Dedifferentiated amniotic fluid mesenchymal stem cell (primary cell): Measurements from ENCODE around the gene CAVIN3.
"Not testable (repeated sequence)": the region's sequence is repeated elsewhere in the genome, so short reads cannot be mapped to it uniquely, and the experiment has no call there.

ENCODE experiments used
- DNase-seq: peaks from one replicate; pipeline ENCODE4 v3.0.0-alpha.2; 2016; ENCODE audit errors: extremely low spot score

CAVIN3 gene

GRCh38 chr11:6326303-6326702, 6.0 kb upstream of the CAVIN3 start:
- DNase-seq = no peak

GRCh38 chr11:6323291-6323905, 3.1 kb upstream of the CAVIN3 start:
- no peak for DNase-seq

GRCh38 chr11:6321961-6322362, 1.7 kb upstream of the CAVIN3 start:
- no peak for DNase-seq

- no peak for DNase-seq
Observed at GRCh38 chr11:6321356-6321755, 1.1 kb upstream of the CAVIN3 start.

- DNase-seq = peak; percentile 95
Observed at GRCh38 chr11:6319704-6320410, 444 bp downstream of the CAVIN3 start.

GRCh38 chr11:6319001-6319703, 1.1 kb downstream of the CAVIN3 start:
- DNase-seq = peak; percentile 19

- DNase-seq = no peak
Observed at GRCh38 chr11:6318204-6318603, 2.1 kb downstream of the CAVIN3 start.

- peak; percentile 68 for DNase-seq
Observed at GRCh38 chr11:6315811-6316425, 4.4 kb downstream of the CAVIN3 start.

GRCh38 chr11:6312106-6312505, 8.2 kb downstream of the CAVIN3 start:
- no peak for DNase-seq

- no peak for DNase-seq
Observed at GRCh38 chr11:6307876-6308275, 12.4 kb downstream of the CAVIN3 start.

GRCh38 chr11:6305297-6305696, 15.0 kb downstream of the CAVIN3 start:
- DNase-seq = no peak

GRCh38 chr11:6303661-6304060, 16.6 kb downstream of the CAVIN3 start:
- no peak for DNase-seq

GRCh38 chr11:6301096-6301495, 19.2 kb downstream of the CAVIN3 start:
- no peak for DNase-seq

GRCh38 chr11:6300325-6300724, 20.0 kb downstream of the CAVIN3 start:
- DNase-seq = no peak

- DNase-seq = no peak
Observed at GRCh38 chr11:6298605-6299004, 21.7 kb downstream of the CAVIN3 start.

- DNase-seq = no peak
Observed at GRCh38 chr11:6297831-6298230, 22.5 kb downstream of the CAVIN3 start.

GRCh38 chr11:6285019-6285418, 35.3 kb downstream of the CAVIN3 start:
- no peak for DNase-seq

GRCh38 chr11:6284250-6284649, 36.1 kb downstream of the CAVIN3 start:
- no peak for DNase-seq

GRCh38 chr11:6283453-6284023, 36.8 kb downstream of the CAVIN3 start:
- no peak for DNase-seq

GRCh38 chr11:6280809-6281208, 39.5 kb downstream of the CAVIN3 start:
- not testable (repeated sequence) for DNase-seq

- DNase-seq = no peak
Observed at GRCh38 chr11:6273188-6273587, 47.1 kb downstream of the CAVIN3 start.

- DNase-seq = no peak
Observed at GRCh38 chr11:6271598-6271997, 48.7 kb downstream of the CAVIN3 start.
